OCI-LY7 (cell line): ENCODE results near the gene MMAB. TPM values are rescaled to one million over a fixed set of nuclear protein-coding genes. Genes with fewer than 3 reads are reported as not detected.

ENCODE experiments used
- BruUV-seq: library from RNA; stranded (reverse); fragments of 400-500 nt; replicated peaks from 2 replicates; lab custom pipeline; 2021; lab: Mats Ljungman, UMichigan
- CTCF ChIA-PET: fragments of 300-600 bp; sonication (Branson Sonifier 250); formaldehyde crosslinking; loops from one replicate; lab custom pipeline; 2022; ENCODE audit warnings: antibody characterized with exemption; ENCODE audit not compliant: unreplicated experiment; lab: Charles Lee
- POLR2A ChIA-PET: fragments of 300-600 bp; sonication (Branson Sonifier 250); formaldehyde crosslinking; loops from one replicate; lab custom pipeline; 2022; ENCODE audit warnings: antibody characterized with exemption; lab: Charles Lee
- DNase-seq: peaks from one replicate; pipeline ENCODE4 v3.0.0-alpha.2; 2015; ENCODE audit warnings: low spot score
- H2AFZ ChIP-seq: fragments of 200-600 bp; sonication (generic), shearing (Covaris generic); 2 replicates; pipeline ENCODE4 v1.6.1; 2014; ENCODE audit warnings: mild to moderate bottlenecking, antibody characterized with exemption, low read length, moderate library complexity
- H3K27ac ChIP-seq: fragments of 200-600 bp; sonication (generic); 2 replicates; pipeline ENCODE4 v1.5.1; 2014; ENCODE audit warnings: mixed run types, low read depth, mild to moderate bottlenecking, moderate library complexity, low read length, inconsistent platforms; ENCODE audit not compliant: poor library complexity, severe bottlenecking
- H3K36me3 ChIP-seq: fragments of 200-600 bp; sonication (generic); 2 replicates; pipeline ENCODE4 v1.6.1; 2014; ENCODE audit warnings: mild to moderate bottlenecking, antibody characterized with exemption, low read length, moderate library complexity, mixed read lengths; ENCODE audit not compliant: insufficient read depth
- H3K4me1 ChIP-seq: fragments of 200-600 bp; sonication (generic); 2 replicates; pipeline ENCODE4 v1.5.1; 2014; ENCODE audit warnings: mild to moderate bottlenecking, low read length; ENCODE audit not compliant: insufficient read depth, poor library complexity, severe bottlenecking
- H3K4me2 ChIP-seq: fragments of 200-600 bp; sonication (generic); 2 replicates; pipeline ENCODE4 v1.6.1; 2014; ENCODE audit warnings: mild to moderate bottlenecking, low read length
- H3K4me3 ChIP-seq: fragments of 200-600 bp; sonication (generic); 2 replicates; pipeline ENCODE4 v1.5.1; 2014; ENCODE audit warnings: mild to moderate bottlenecking, low read depth, low read length; ENCODE audit not compliant: poor library complexity, severe bottlenecking
- H3K79me2 ChIP-seq: fragments of 200-600 bp; sonication (generic); 2 replicates; pipeline ENCODE4 v1.6.1; 2016; ENCODE audit warnings: low read depth, mild to moderate bottlenecking, low read length, moderate library complexity, mixed read lengths; ENCODE audit not compliant: insufficient read depth
- H3K9me2 ChIP-seq: fragments of 200-600 bp; sonication (generic); 2 replicates; pipeline ENCODE4 v1.6.1; 2016; ENCODE audit warnings: mild to moderate bottlenecking, low read length, mixed read lengths; ENCODE audit not compliant: insufficient read depth
- H3K9me3 ChIP-seq: fragments of 200-600 bp; sonication (generic); 2 replicates; pipeline ENCODE4 v1.6.1; 2014; ENCODE audit warnings: mild to moderate bottlenecking, mixed run types, low read length, mixed read lengths
- H4K20me1 ChIP-seq: fragments of 200-600 bp; sonication (generic); 2 replicates; pipeline ENCODE4 v1.6.1; 2014; ENCODE audit warnings: mild to moderate bottlenecking, antibody characterized with exemption, low read length, moderate library complexity, mixed read lengths; ENCODE audit not compliant: insufficient read depth
- EZH2phosphoT487 ChIP-seq: fragments of 200-600 bp; sonication (generic); IDR thresholded peaks from 2 replicates; pipeline ENCODE4 v1.6.1; 2018; ENCODE audit warnings: low read depth, borderline replicate concordance, mild to moderate bottlenecking, mixed run types, antibody characterized with exemption, low read length, moderate library complexity, mixed read lengths
- intact Hi-C: fragments of 100-400 bp; cut with micrococcal nuclease; formaldehyde crosslinking; loops from one replicate; pipeline ENCODE4 v1.10.0; 2022; ENCODE audit not compliant: unreplicated experiment
- total RNA-seq, 2 experiments: library from RNA; depleted of rRNA in 1 of 2; stranded (reverse); fragments of >200 nt in 1 of 2; shearing (Covaris generic) in 1 of 2; gene quantifications; 2 replicates each; pipeline ENCODE4 v1.2.3, GENCODE V29; 2014 to 2022
- TF ChIP-seq, protein P1 (sequence below): fragments of 200-600 bp; sonication (generic); conservative IDR thresholded peaks from 2 replicates; pipeline ENCODE4 v1.5.1; 2014; ENCODE audit warnings: mild to moderate bottlenecking, antibody characterized with exemption, low read length, moderate library complexity, mixed read lengths

The MMAB gene
- total RNA-seq, 2 experiments from 2014 or later = 59.8 to 90.0 TPM

GRCh38 chr12:109533487-109533740 is 39.9 kb downstream of the MMAB start:
- H3K4me1 ChIP-seq = no peaks in the 10 kb centered on the region
- TF ChIP-seq, protein P1, sequence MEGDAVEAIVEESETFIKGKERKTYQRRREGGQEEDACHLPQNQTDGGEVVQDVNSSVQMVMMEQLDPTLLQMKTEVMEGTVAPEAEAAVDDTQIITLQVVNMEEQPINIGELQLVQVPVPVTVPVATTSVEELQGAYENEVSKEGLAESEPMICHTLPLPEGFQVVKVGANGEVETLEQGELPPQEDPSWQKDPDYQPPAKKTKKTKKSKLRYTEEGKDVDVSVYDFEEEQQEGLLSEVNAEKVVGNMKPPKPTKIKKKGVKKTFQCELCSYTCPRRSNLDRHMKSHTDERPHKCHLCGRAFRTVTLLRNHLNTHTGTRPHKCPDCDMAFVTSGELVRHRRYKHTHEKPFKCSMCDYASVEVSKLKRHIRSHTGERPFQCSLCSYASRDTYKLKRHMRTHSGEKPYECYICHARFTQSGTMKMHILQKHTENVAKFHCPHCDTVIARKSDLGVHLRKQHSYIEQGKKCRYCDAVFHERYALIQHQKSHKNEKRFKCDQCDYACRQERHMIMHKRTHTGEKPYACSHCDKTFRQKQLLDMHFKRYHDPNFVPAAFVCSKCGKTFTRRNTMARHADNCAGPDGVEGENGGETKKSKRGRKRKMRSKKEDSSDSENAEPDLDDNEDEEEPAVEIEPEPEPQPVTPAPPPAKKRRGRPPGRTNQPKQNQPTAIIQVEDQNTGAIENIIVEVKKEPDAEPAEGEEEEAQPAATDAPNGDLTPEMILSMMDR = no peak
- TF ChIP-seq EZH2phosphoT487 = no peak
- DNase-seq = no peak
- no peak overlapping the region for H3K4me3 ChIP-seq
- no peaks in the 10 kb centered on the region for H3K9me3 ChIP-seq
- no TSS peak for BruUV-seq
- intact Hi-C loops = no loop called here
- H4K20me1 ChIP-seq = no peaks in the 10 kb centered on the region
- no peaks in the 10 kb centered on the region for H3K9me2 ChIP-seq
- H3K27ac ChIP-seq = no peak overlapping the region
- H3K36me3 ChIP-seq = no peaks in the 10 kb centered on the region
- ChIA-PET CTCF (no interaction called here), POLR2A (no interaction called here)
- H3K4me2 ChIP-seq = no peak overlapping the region
- no peaks in the 10 kb centered on the region for H3K79me2 ChIP-seq
- no peak overlapping the region for H2AFZ ChIP-seq

GRCh38 chr12:109532721-109533486 is 40.4 kb downstream of the MMAB start:
- POLR2A ChIA-PET = no interaction called here
- no peaks in the 10 kb centered on the region for H3K9me2 ChIP-seq
- TF ChIP-seq, protein P1 = no peak
- TF ChIP-seq EZH2phosphoT487 = no peak
- CTCF ChIA-PET = no interaction called here
- H4K20me1 ChIP-seq = no peaks in the 10 kb centered on the region
- H2AFZ ChIP-seq = no peak overlapping the region
- H3K79me2 ChIP-seq = no peaks in the 10 kb centered on the region
- no peaks in the 10 kb centered on the region for H3K36me3 ChIP-seq
- DNase-seq = no peak
- H3K4me3 ChIP-seq = no peak overlapping the region
- no TSS peak for BruUV-seq
- no peak overlapping the region for H3K4me2 ChIP-seq
- no peaks in the 10 kb centered on the region for H3K9me3 ChIP-seq
- no peaks in the 10 kb centered on the region for H3K4me1 ChIP-seq
- no peak overlapping the region for H3K27ac ChIP-seq
- intact Hi-C loops = no loop called here

DNA sequence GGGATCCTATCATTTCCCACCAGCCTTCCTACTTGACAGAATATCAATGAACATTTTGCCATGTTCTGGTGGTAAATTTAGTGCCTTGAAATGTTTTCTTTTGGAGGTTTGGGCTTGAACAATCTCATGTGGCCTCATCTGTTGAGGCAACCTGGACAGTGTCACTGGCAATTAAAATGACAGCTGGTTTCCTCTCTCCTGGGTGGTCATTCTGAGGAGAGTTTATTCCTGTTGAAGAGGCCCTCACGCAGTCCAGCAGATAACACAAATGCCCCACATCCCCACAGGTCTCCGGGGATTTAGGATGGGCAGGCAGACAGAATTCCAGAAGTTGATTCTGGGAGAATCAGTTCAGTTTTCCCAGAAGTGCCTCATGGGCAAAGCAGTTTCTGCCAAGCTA is 41.9 kb downstream of the MMAB start:
- ChIA-PET POLR2A (no interaction called here), CTCF (no interaction called here)
- Histone ChIP-seq H3K79me2 (no peaks in the 10 kb centered on the region), H3K9me2 (no peaks in the 10 kb centered on the region), H3K9me3 (no peaks in the 10 kb centered on the region), H3K4me3 (no peak overlapping the region), H3K4me1 (no peaks in the 10 kb centered on the region), H4K20me1 (no peaks in the 10 kb centered on the region), H3K27ac (no peak overlapping the region), H3K4me2 (no peak overlapping the region), H2AFZ (no peak overlapping the region), H3K36me3 (no peaks in the 10 kb centered on the region)
- TF ChIP-seq, protein P1 = no peak
- TF ChIP-seq EZH2phosphoT487 = no peak
- intact Hi-C loops = no loop called here
- no TSS peak for BruUV-seq
- no peak for DNase-seq
